Measurements from ENCODE around the gene AMH.

Gene AMH

GRCh38 chr19:2250766-2251105, 1.6 kb downstream of the AMH start:
- Histone ChIP-seq H3K4me3 (ENCODE audit: low read depth, low read length) (no peak overlapping the region), H3K9me3 (ENCODE audit: control insufficient read depth, insufficient read depth, low read depth, low read length) (no peaks in the 10 kb centered on the region), H3K36me3 (ENCODE audit: control insufficient read depth in 2 of 2, insufficient read depth in 1 of 2, low read length in 2 of 2) (peaks cover 0 to 33% of the 10 kb centered on the region in 2 experiments; a peak in 1 of 3 replicates), H3K4me1 (ENCODE audit: control insufficient read depth, insufficient read depth, low read length) (no peaks in the 10 kb centered on the region), H3K27ac (ENCODE audit: extremely low read depth, low read depth, low read length) (no peak overlapping the region)
- ChIA-PET POLR2A (interaction anchor here (1.0 to 3.4 kb wide), 3 partner anchors 12 to 225 kb away, joined by 3 to 14 read pairs (median 7); partner anchors contain the start of genes GADD45B and PLEKHJ1), CTCF (interaction anchor here (0.5 kb wide), 1 partner anchor 21 kb away, joined by 3 read pairs; no protein-coding TSS in a partner anchor)
- TF ChIP-seq ZNF157 (tag by site-specific recombination; IDR thresholded peaks at IDR 0.05) = no peak
- TF ChIP-seq ZNF26 (tag by site-specific recombination; IDR thresholded peaks at IDR 0.05) = no peak
- no peak for TF ChIP-seq AEBP2 (tag by site-specific recombination; IDR thresholded peaks at IDR 0.05; ENCODE audit: borderline replicate concordance)

- Histone ChIP-seq H3K36me3 (ENCODE audit: control insufficient read depth in 2 of 2, insufficient read depth in 1 of 2, low read length in 2 of 2) (peaks cover 0 to 26% of the 10 kb centered on the region in 2 experiments; a peak in 1 of 3 replicates), H3K4me1 (ENCODE audit: control insufficient read depth, insufficient read depth, low read length) (no peaks in the 10 kb centered on the region), H3K4me3 (ENCODE audit: low read depth, low read length) (no peak overlapping the region), H3K9me3 (ENCODE audit: control insufficient read depth, insufficient read depth, low read depth, low read length) (no peaks in the 10 kb centered on the region), H3K27ac (ENCODE audit: extremely low read depth, low read depth, low read length) (no peak overlapping the region)
- POLR2A ChIA-PET = no interaction called here
- CTCF ChIA-PET = no interaction called here
- no peak for TF ChIP-seq ZNF280C (tag by site-specific recombination; IDR thresholded peaks at IDR 0.05)
- TF ChIP-seq ZNF626 (tag by site-specific recombination; IDR thresholded peaks at IDR 0.05) = no peak
- TF ChIP-seq ZNF521 (tag by site-specific recombination; IDR thresholded peaks at IDR 0.05) = no peak
Observed at GRCh38 chr19:2251106-2252054, 2.3 kb downstream of the AMH start.

- Histone ChIP-seq H3K36me3 (ENCODE audit: control insufficient read depth in 2 of 2, insufficient read depth in 1 of 2, low read length in 2 of 2) (peaks cover 0 to 18% of the 10 kb centered on the region in 2 experiments; a peak in 1 of 3 replicates), H3K9me3 (ENCODE audit: control insufficient read depth, insufficient read depth, low read depth, low read length) (no peaks in the 10 kb centered on the region), H3K4me3 (ENCODE audit: low read depth, low read length) (no peak overlapping the region), H3K27ac (ENCODE audit: extremely low read depth, low read depth, low read length) (no peak overlapping the region), H3K4me1 (ENCODE audit: control insufficient read depth, insufficient read depth, low read length) (no peaks in the 10 kb centered on the region)
- CTCF ChIA-PET = interaction anchor here (1.0 kb wide), 1 partner anchor 22 kb away, joined by 3 read pairs; no protein-coding TSS in a partner anchor
- TF ChIP-seq REPIN1 (tag by site-specific recombination; IDR thresholded peaks at IDR 0.05; ENCODE audit: low read depth) = no peak
- POLR2A ChIA-PET = no interaction called here
Observed at GRCh38 chr19:2252055-2252796, 3.1 kb downstream of the AMH start.

- CTCF ChIA-PET = interaction anchor here (1.0 kb wide), 2 partner anchors 9 to 22 kb away, joined by 3 read pairs; no protein-coding TSS in a partner anchor
- Histone ChIP-seq H3K4me3 (ENCODE audit: low read depth, low read length) (no peak overlapping the region), H3K27ac (ENCODE audit: extremely low read depth, low read depth, low read length) (no peak overlapping the region), H3K36me3 (ENCODE audit: control insufficient read depth in 2 of 2, insufficient read depth in 1 of 2, low read length in 2 of 2) (peaks cover 0 to 13% of the 10 kb centered on the region in 2 experiments; a peak in 1 of 3 replicates), H3K4me1 (ENCODE audit: control insufficient read depth, insufficient read depth, low read length) (no peaks in the 10 kb centered on the region), H3K9me3 (ENCODE audit: control insufficient read depth, insufficient read depth, low read depth, low read length) (no peaks in the 10 kb centered on the region)
- POLR2A ChIA-PET = no interaction called here
- TF ChIP-seq YY1 (tag by site-specific recombination; IDR thresholded peaks at IDR 0.05) = no peak
- no peak for TF ChIP-seq ZNF518A (tag by site-specific recombination; conservative IDR thresholded peaks at IDR 0.05; ENCODE audit: low read depth)
- TF ChIP-seq ATF2 (tag by site-specific recombination; IDR thresholded peaks at IDR 0.05; ENCODE audit: low read depth) = no peak
- TF ChIP-seq GFI1B (tag by site-specific recombination; IDR thresholded peaks at IDR 0.05) = no peak
- no peak for TF ChIP-seq HOXA7 (CRISPR knock-in tag; IDR thresholded peaks at IDR 0.05; ENCODE audit: borderline replicate concordance)
Observed at GRCh38 chr19:2252797-2253105, 3.6 kb downstream of the AMH start.

All from HEK293 (cell line).